K562 (cell line): ENCODE measurements around the gene CYP2D6. TPM values are rescaled to one million over a fixed set of nuclear protein-coding genes. Genes with fewer than 3 reads are reported as not detected.

Source experiments
- ATAC-seq: fragments of 200-7000 bp; cut with Tn5 transposase; 3 replicates; pipeline ENCODE4 v1.9.1; 2020; ENCODE audit warnings: moderate library complexity
- BruUV-seq: library from RNA; stranded (reverse); fragments of 400-500 nt; replicated peaks from 2 replicates; lab custom pipeline; 2021; lab: Mats Ljungman, UMichigan
- CTCF ChIA-PET: fragments of 300-600 bp; formaldehyde crosslinking; extraction: SDS; loops from one replicate; lab custom pipeline; 2021; ENCODE audit warnings: low intra/inter-chr PET ratio; lab: Yijun Ruan, JAX
- POLR2A ChIA-PET: fragments of 300-600, 350-650 bp; sonication (Branson Sonifier 250); formaldehyde crosslinking; extraction: SDS; loops from one replicate; lab custom pipeline; 2021; ENCODE audit warnings: antibody characterized with exemption, inconsistent platforms; lab: Yijun Ruan, JAX
- DNase-seq, 4 experiments: peaks; one replicate each; pipeline versions ENCODE4 v3.0.0 to v3.0.0-alpha.2; 2011 to 2018; ENCODE audit warnings: low spot score in 3 of 4, mixed read lengths in 3 of 4; ENCODE audit errors: extremely low read depth in 1 of 4
- FAIRE-seq: peaks from 2 replicates; lab custom pipeline; 2011; peaks lifted over from hg19 to GRCh38; lab: Jason Lieb, UNC
- H2AFZ ChIP-seq: 2 replicates; pipeline ENCODE4 v1.6.0; 2011; ENCODE audit warnings: low read depth, low read length, control low read depth, inconsistent platforms
- H3K27ac ChIP-seq: fragments of 200-600 bp; 3 replicates; pipeline ENCODE4 v1.8.0; 2011; ENCODE audit warnings: low read depth, mild to moderate bottlenecking, control low read depth, inconsistent platforms, low read length, moderate library complexity, mixed read lengths; ENCODE audit errors: extremely low read depth
- H3K27me3 ChIP-seq, 2 experiments: fragments of 300-600 bp in 1 of 2; 2 replicates in 1 of 2; 3 replicates in 1 of 2; pipeline versions ENCODE4 v1.6.0 to v1.8.0; 2011; ENCODE audit warnings: inconsistent platforms in 2 of 2, low read length in 2 of 2, mild to moderate bottlenecking in 1 of 2, mixed read lengths in 1 of 2, moderate library complexity in 1 of 2; ENCODE audit not compliant: control insufficient read depth in 2 of 2, insufficient read depth in 2 of 2
- H3K36me3 ChIP-seq: fragments of 300-600 bp; 3 replicates; pipeline ENCODE4 v1.8.0; 2011; ENCODE audit warnings: mild to moderate bottlenecking, low read length, inconsistent platforms; ENCODE audit not compliant: control insufficient read depth, insufficient read depth
- H3K4me1 ChIP-seq, 2 experiments: fragments of 200-600 bp in 1 of 2; replicated peaks in 1 of 2; 2 replicates in 1 of 2; 3 replicates in 1 of 2; pipeline versions ENCODE4 v1.5.1 to v1.8.0; 2011; ENCODE audit warnings: inconsistent platforms in 2 of 2, low read length in 2 of 2, mild to moderate bottlenecking in 1 of 2, mixed read lengths in 1 of 2, moderate library complexity in 1 of 2; ENCODE audit not compliant: control insufficient read depth in 2 of 2, insufficient read depth in 2 of 2
- H3K4me2 ChIP-seq: 2 replicates; pipeline ENCODE4 v1.6.1; 2011; ENCODE audit warnings: low read length, control low read depth, inconsistent platforms, mixed read lengths; ENCODE audit not compliant: insufficient read depth
- H3K4me3 ChIP-seq: fragments of 200-600 bp; sonication (generic), shearing (Covaris generic); 2 replicates; pipeline ENCODE4 v1.5.1; 2016; ENCODE audit warnings: control low read depth, inconsistent platforms
- H3K79me2 ChIP-seq: fragments of 200-600 bp; 3 replicates; pipeline ENCODE4 v1.8.0; 2011; ENCODE audit warnings: low read length, inconsistent platforms; ENCODE audit not compliant: control insufficient read depth, insufficient read depth
- H3K9ac ChIP-seq, 2 experiments: 2 replicates each; pipeline versions ENCODE4 v1.6.0 to v1.6.1; 2011; ENCODE audit warnings: low read depth in 2 of 2, low read length in 2 of 2, control low read depth in 1 of 2, inconsistent platforms in 1 of 2, mild to moderate bottlenecking in 1 of 2, mixed read lengths in 1 of 2; ENCODE audit not compliant: insufficient read depth in 1 of 2
- H3K9me1 ChIP-seq: one replicate; pipeline ENCODE4 v1.6.0; 2011; ENCODE audit warnings: inconsistent platforms, mild to moderate bottlenecking, low read length, moderate library complexity; ENCODE audit not compliant: control insufficient read depth, insufficient read depth
- H3K9me3 ChIP-seq: replicated peaks from 2 replicates; pipeline ENCODE4 v1.5.1; 2011; ENCODE audit warnings: low read depth, low read length, inconsistent platforms; ENCODE audit not compliant: control insufficient read depth, insufficient read depth
- H4K20me1 ChIP-seq: replicated peaks from 2 replicates; pipeline ENCODE4 v1.6.1; 2011; ENCODE audit warnings: low read length, inconsistent platforms, mixed read lengths; ENCODE audit not compliant: control insufficient read depth, insufficient read depth
- ARID3A ChIP-seq: IDR thresholded peaks from 2 replicates; pipeline ENCODE4 v1.6.1; 2012; ENCODE audit warnings: low read depth, low read length, improper control_type of control experiment, borderline replicate concordance
- ELK3 ChIP-seq: fragments of 450-650 bp; formaldehyde crosslinking; IDR thresholded peaks from 2 replicates; pipeline ENCODE4 v1.4.0; 2020; ENCODE audit warnings: mild to moderate bottlenecking
- FOS ChIP-seq: IDR thresholded peaks from 3 replicates; pipeline ENCODE4 v1.6.1; 2011; ENCODE audit not compliant: insufficient read length; ENCODE audit errors: extremely low read depth
- FOXJ2 ChIP-seq: fragments of 200-800 bp; sonication (Bioruptor generic); IDR thresholded peaks from 2 replicates; pipeline ENCODE4 v1.6.1; 2016; ENCODE audit warnings: missing genetic modification characterization, missing compliant biosample characterization
- HDGF ChIP-seq: fragments of 450-650 bp; IDR thresholded peaks from 2 replicates; pipeline ENCODE4 v1.6.1; 2016
- KLF10 ChIP-seq: fragments of 250-450 bp; sonication (Bioruptor Pico); IDR thresholded peaks from 2 replicates; pipeline ENCODE4 v1.6.1; 2021; ENCODE audit warnings: matching md5 sums
- POLR2AphosphoS2 ChIP-seq: IDR thresholded peaks from 2 replicates; pipeline ENCODE4 v1.6.1; 2012; ENCODE audit warnings: low read length, improper control_type of control experiment
- SUPT5H ChIP-seq: fragments of 450-650 bp; IDR thresholded peaks from 2 replicates; pipeline ENCODE4 v1.6.1; 2016
- ZC3H11A ChIP-seq: IDR thresholded peaks from 2 replicates; pipeline ENCODE4 v1.6.1; 2012; ENCODE audit warnings: low read depth, low read length, improper control_type of control experiment
- ZMIZ1 ChIP-seq, 2 experiments: fragments of 150-350 bp in 1 of 2; IDR thresholded peaks; 2 replicates each; pipeline ENCODE4 v1.6.1; 2012 to 2016; ENCODE audit warnings: low read depth in 2 of 2, low read length in 2 of 2, mild to moderate bottlenecking in 1 of 2, moderate library complexity in 1 of 2
- ZNF24 ChIP-seq: fragments of 450-650 bp; IDR thresholded peaks from 2 replicates; pipeline ENCODE4 v1.6.1; 2016
- ZSCAN29 ChIP-seq: fragments of 450-650 bp; IDR thresholded peaks from 2 replicates; pipeline ENCODE4 v1.6.1; 2017
- WGBS: fragments of 100-300 bp; shearing (Covaris generic); methylation state at CpG from one replicate; pipeline ENCODE4 v1.1.6; 2016; ENCODE audit warnings: low coverage, mixed read lengths; ENCODE audit not compliant: insufficient coverage; ENCODE audit errors: missing lambda C conversion rate; 5-methylcytosine and 5-hydroxymethylcytosine counted together
- in situ Hi-C: fragments of 300-500 bp; cut with MboI; formaldehyde crosslinking; loops from 4 replicates; pipeline ENCODE4 v1.15.0; 2018; ENCODE audit warnings: inconsistent platforms, mixed read lengths
- intact Hi-C: fragments of 100-400 bp; cut with micrococcal nuclease; formaldehyde crosslinking; loops from 2 replicates; pipeline ENCODE4 v1.14.2; 2022
- polyA plus RNA-seq, 8 experiments: library from polyadenylated mRNA; depleted of rRNA in 4 of 8; stranded (reverse) in 5 of 8; unstranded in 3 of 8; fragments of >200 nt; fragmentation: Nextera tagmentation in 2 of 8; fragmentation: Illumina TruSeq in 1 of 8; extraction: Ambion mirVana in 2 of 8; extraction: Trizol in 1 of 8; gene quantifications; 2 replicates each; pipeline versions ENCODE4 v1.2.1 to v1.2.3, GENCODE V29; 2011 to 2014; ENCODE audit warnings: inconsistent platforms in 1 of 8, missing spikeins in 1 of 8
- total RNA-seq, 7 experiments: library from RNA; depleted of rRNA in 6 of 7; stranded (reverse); fragments of >200 nt in 6 of 7; fragmentation: Illumina TruSeq in 2 of 7; extraction: Trizol in 2 of 7; gene quantifications; 2 replicates each; pipeline versions ENCODE4 v1.2.1 to v1.2.3, GENCODE V29; 2011 to 2021; ENCODE audit warnings: low replicate concordance in 1 of 7
- TF ChIP-seq, protein P1 (sequence below): IDR thresholded peaks from 3 replicates; pipeline ENCODE4 v1.6.1; 2011; ENCODE audit warnings: borderline replicate concordance, mild to moderate bottlenecking; ENCODE audit not compliant: insufficient read length, insufficient read depth

The CYP2D6 gene
- total and polyA plus RNA-seq, 9 of the 15 experiments (the other 6 are each of a cell fraction or from before 2014, with no cell fraction given): 0.04 to 0.20 (median 0.09) TPM; not detected in 5

GRCh38 chr22:42084874-42085273 is 45.7 kb downstream of the CYP2D6 start:
- no peak for FAIRE-seq
- no peak for TF ChIP-seq KLF10
- TF ChIP-seq ZC3H11A: no peak
- TF ChIP-seq HDGF: no peak
- no peak for TF ChIP-seq FOXJ2 (tag)
- no peak for TF ChIP-seq ZSCAN29
- no peak for TF ChIP-seq ELK3 (CRISPR knock-in tag)
- TF ChIP-seq ARID3A: no peak
- TF ChIP-seq, protein P1, sequence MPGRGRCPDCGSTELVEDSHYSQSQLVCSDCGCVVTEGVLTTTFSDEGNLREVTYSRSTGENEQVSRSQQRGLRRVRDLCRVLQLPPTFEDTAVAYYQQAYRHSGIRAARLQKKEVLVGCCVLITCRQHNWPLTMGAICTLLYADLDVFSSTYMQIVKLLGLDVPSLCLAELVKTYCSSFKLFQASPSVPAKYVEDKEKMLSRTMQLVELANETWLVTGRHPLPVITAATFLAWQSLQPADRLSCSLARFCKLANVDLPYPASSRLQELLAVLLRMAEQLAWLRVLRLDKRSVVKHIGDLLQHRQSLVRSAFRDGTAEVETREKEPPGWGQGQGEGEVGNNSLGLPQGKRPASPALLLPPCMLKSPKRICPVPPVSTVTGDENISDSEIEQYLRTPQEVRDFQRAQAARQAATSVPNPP: no peak
- no peak for TF ChIP-seq FOS
- no peak for TF ChIP-seq ZMIZ1 (IDR thresholded peaks at IDR 0.05; ENCODE audit: low read depth in 2 of 2, low read length in 2 of 2)
- TF ChIP-seq SUPT5H: 0 out of 2 replicates have a peak, but pooled peaks have one; percentile 13
- TF ChIP-seq POLR2AphosphoS2: 0 out of 2 replicates have a peak, but pooled peaks have one; percentile 2
- TF ChIP-seq ZNF24: no peak
- Histone ChIP-seq H2AFZ (no peak overlapping the region), H3K9me1 (no peaks in the 10 kb centered on the region), H3K9ac (no peak overlapping the region), H3K79me2 (peaks cover 46% of the 10 kb centered on the region), H3K36me3 (peaks cover 62% of the 10 kb centered on the region), H3K27me3 (no peaks in the 10 kb centered on the region), H3K4me1 (peaks cover 0 to 2% of the 10 kb centered on the region in 2 experiments; a peak in 2 of 5 replicates), H3K4me3 (no peak overlapping the region), H3K27ac (no peak overlapping the region), H4K20me1 (no peaks in the 10 kb centered on the region), H3K9me3 (peaks cover 8% of the 10 kb centered on the region; the same call in 1 of the 2 replicates), H3K4me2 (no peak overlapping the region)
- intact Hi-C loops: no loop called here
- no peak for DNase-seq
- in situ Hi-C loops: no loop called here
- 94% methylated on average over 7 of the region's 8 CpGs for WGBS
- BruUV-seq: no TSS peak
- CTCF ChIA-PET: no interaction called here
- POLR2A ChIA-PET: interaction anchor here (0.6 kb wide), 1 partner anchor 14 kb away, joined by 3 read pairs; the partner anchor contains the start of gene NAGA
- ATAC-seq: no peak
